Measurements from ENCODE around the gene SPOCK1. TPM values are rescaled to one million over a fixed set of nuclear protein-coding genes. Genes with fewer than 3 reads are reported as not detected.

SPOCK1 gene
- polyA plus RNA-seq, 3 donors = 1.8 to 5.7 (median 2.1) TPM

DNA sequence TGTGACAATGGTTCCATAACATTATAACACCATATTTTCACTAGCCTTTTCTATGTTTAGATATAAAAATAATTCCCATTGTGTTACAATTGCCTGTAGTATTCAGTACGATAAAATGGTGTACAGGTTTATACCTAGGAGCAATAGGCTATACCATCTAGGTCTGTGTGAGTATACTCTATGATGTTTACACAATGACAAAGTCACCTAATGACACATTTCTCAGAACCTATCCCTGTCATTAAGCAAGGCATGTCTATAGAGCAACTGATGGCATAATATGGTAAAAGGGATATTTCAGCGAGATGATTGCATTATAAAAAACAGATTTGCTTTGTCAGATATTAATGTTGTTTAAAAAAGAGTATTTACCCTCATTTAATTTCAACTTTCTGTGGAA is 517.2 kb downstream of the SPOCK1 start:
- Histone ChIP-seq H3K27me3 (ENCODE audit: control insufficient read depth in 2 of 2, insufficient read depth in 2 of 2, low read length in 2 of 2) (no peaks in the 10 kb centered on the region), H3K4me2 (replicated peaks; ENCODE audit: extremely low read depth, low read length, poor library complexity, severe bottlenecking) (no peak overlapping the region), H3K9me3 (replicated peaks in 1 of 2; ENCODE audit: control insufficient read depth in 1 of 2, insufficient read depth in 1 of 2, low read length in 2 of 2) (no peaks in the 10 kb centered on the region), H3K9ac (ENCODE audit: insufficient read depth, low read length, poor library complexity, severe bottlenecking) (no peak overlapping the region), H4K20me1 (ENCODE audit: insufficient read depth, low read length) (no peaks in the 10 kb centered on the region), H2AFZ (ENCODE audit: insufficient read depth, low read depth, low read length, poor library complexity, severe bottlenecking) (no peak overlapping the region), H3K36me3 (replicated peaks in 1 of 2; ENCODE audit: control insufficient read depth in 1 of 2, insufficient read depth in 2 of 2, low read length in 2 of 2) (no peaks in the 10 kb centered on the region), H3K27ac (ENCODE audit: low read depth in 1 of 2, low read length in 2 of 2) (no peak overlapping the region), H3K79me2 (ENCODE audit: insufficient read depth, low read length) (no peaks in the 10 kb centered on the region), H3K4me3 (replicated peaks in 1 of 3; ENCODE audit: low read depth in 2 of 3, low read length in 3 of 3) (no peak overlapping the region), H3K4me1 (ENCODE audit: control insufficient read depth in 1 of 2, insufficient read depth in 2 of 2, low read length in 2 of 2) (no peaks in the 10 kb centered on the region)
- TF ChIP-seq, protein P1, sequence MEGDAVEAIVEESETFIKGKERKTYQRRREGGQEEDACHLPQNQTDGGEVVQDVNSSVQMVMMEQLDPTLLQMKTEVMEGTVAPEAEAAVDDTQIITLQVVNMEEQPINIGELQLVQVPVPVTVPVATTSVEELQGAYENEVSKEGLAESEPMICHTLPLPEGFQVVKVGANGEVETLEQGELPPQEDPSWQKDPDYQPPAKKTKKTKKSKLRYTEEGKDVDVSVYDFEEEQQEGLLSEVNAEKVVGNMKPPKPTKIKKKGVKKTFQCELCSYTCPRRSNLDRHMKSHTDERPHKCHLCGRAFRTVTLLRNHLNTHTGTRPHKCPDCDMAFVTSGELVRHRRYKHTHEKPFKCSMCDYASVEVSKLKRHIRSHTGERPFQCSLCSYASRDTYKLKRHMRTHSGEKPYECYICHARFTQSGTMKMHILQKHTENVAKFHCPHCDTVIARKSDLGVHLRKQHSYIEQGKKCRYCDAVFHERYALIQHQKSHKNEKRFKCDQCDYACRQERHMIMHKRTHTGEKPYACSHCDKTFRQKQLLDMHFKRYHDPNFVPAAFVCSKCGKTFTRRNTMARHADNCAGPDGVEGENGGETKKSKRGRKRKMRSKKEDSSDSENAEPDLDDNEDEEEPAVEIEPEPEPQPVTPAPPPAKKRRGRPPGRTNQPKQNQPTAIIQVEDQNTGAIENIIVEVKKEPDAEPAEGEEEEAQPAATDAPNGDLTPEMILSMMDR (IDR thresholded peaks at IDR 0.05) = no peak
- Mint-ChIP-seq H3K36me3 (no peaks in the 10 kb centered on the region), H3K27me3 (ENCODE audit: low read depth in 3 of 3) (peaks cover 0 to 1% (median 0%) of the 10 kb centered on the region in 3 donors), H3K27ac (no peak overlapping the region), H3K9me3 (peaks cover 0 to 7% (median 5%) of the 10 kb centered on the region in 7 donors), H3K4me3 (no peak overlapping the region), H3K4me1 (no peaks in the 10 kb centered on the region)
- DNase-seq = no peak
- intact Hi-C loops (cut with micrococcal nuclease) = no loop called here
- WGBS (ENCODE audit: insufficient coverage) = no CpG with 5 or more reads among the region's 2 CpGs

GRCh38 chr5:136979131-136979530 is 520.0 kb downstream of the SPOCK1 start:
- Histone ChIP-seq H3K27ac (ENCODE audit: low read depth in 1 of 2, low read length in 2 of 2) (no peak overlapping the region), H3K9ac (ENCODE audit: insufficient read depth, low read length, poor library complexity, severe bottlenecking) (no peak overlapping the region), H3K27me3 (ENCODE audit: control insufficient read depth in 2 of 2, insufficient read depth in 2 of 2, low read length in 2 of 2) (no peaks in the 10 kb centered on the region), H4K20me1 (ENCODE audit: insufficient read depth, low read length) (no peaks in the 10 kb centered on the region), H3K4me1 (ENCODE audit: control insufficient read depth in 1 of 2, insufficient read depth in 2 of 2, low read length in 2 of 2) (no peaks in the 10 kb centered on the region), H3K4me2 (replicated peaks; ENCODE audit: extremely low read depth, low read length, poor library complexity, severe bottlenecking) (no peak overlapping the region), H3K36me3 (replicated peaks in 1 of 2; ENCODE audit: control insufficient read depth in 1 of 2, insufficient read depth in 2 of 2, low read length in 2 of 2) (no peaks in the 10 kb centered on the region), H3K79me2 (ENCODE audit: insufficient read depth, low read length) (no peaks in the 10 kb centered on the region), H2AFZ (ENCODE audit: insufficient read depth, low read depth, low read length, poor library complexity, severe bottlenecking) (no peak overlapping the region), H3K4me3 (replicated peaks in 1 of 3; ENCODE audit: low read depth in 2 of 3, low read length in 3 of 3) (no peak overlapping the region), H3K9me3 (replicated peaks in 1 of 2; ENCODE audit: control insufficient read depth in 1 of 2, insufficient read depth in 1 of 2, low read length in 2 of 2) (no peaks in the 10 kb centered on the region)
- no peak overlapping the region for H3K4me3 Mint-ChIP-seq
- TF ChIP-seq, protein P1 (IDR thresholded peaks at IDR 0.05) = no peak
- H3K9me3 Mint-ChIP-seq = peaks cover 0 to 14% (median 9%) of the 10 kb centered on the region in 7 donors
- intact Hi-C loops (cut with micrococcal nuclease) = no loop called here
- no peaks in the 10 kb centered on the region for H3K36me3 Mint-ChIP-seq
- DNase-seq = no peak
- H3K4me1 Mint-ChIP-seq = no peaks in the 10 kb centered on the region
- peaks cover 0 to 1% (median 0%) of the 10 kb centered on the region in 3 donors for H3K27me3 Mint-ChIP-seq (ENCODE audit: low read depth in 3 of 3)
- H3K27ac Mint-ChIP-seq = no peak overlapping the region
- WGBS (ENCODE audit: insufficient coverage) = 93% methylated on average over 3 of the region's 5 CpGs
